Fibroblast of lung (primary cell): ENCODE results near the gene PACS2. TPM values are rescaled to one million over a fixed set of nuclear protein-coding genes. Genes with fewer than 3 reads are reported as not detected.

Experiments
- DNase-seq, 2 donors: peaks; one replicate each; pipeline versions ENCODE4 v3.0.0 to v3.0.0-alpha.2; 2010; ENCODE audit warnings: low read depth in 2 of 2
- H2AFZ ChIP-seq: 2 replicates; pipeline ENCODE4 v1.5.1; 2012; ENCODE audit warnings: low read length, control low read depth, inconsistent platforms
- H3K27ac ChIP-seq: 2 replicates; pipeline ENCODE4 v1.5.1; 2011; ENCODE audit warnings: low read length, control low read depth; ENCODE audit not compliant: insufficient read depth
- H3K27me3 ChIP-seq: 2 replicates; pipeline ENCODE4 v1.5.1; 2011; ENCODE audit warnings: mild to moderate bottlenecking, low read length; ENCODE audit not compliant: control insufficient read depth, insufficient read depth
- H3K36me3 ChIP-seq: 2 replicates; pipeline ENCODE4 v1.5.1; 2011; ENCODE audit warnings: low read length; ENCODE audit not compliant: control insufficient read depth, insufficient read depth
- H3K4me1 ChIP-seq: 2 replicates; pipeline ENCODE4 v1.5.1; 2011; ENCODE audit warnings: low read length; ENCODE audit not compliant: control insufficient read depth, insufficient read depth; ENCODE audit errors: extremely low read depth
- H3K4me2 ChIP-seq: 2 replicates; pipeline ENCODE4 v1.5.1; 2011; ENCODE audit warnings: low read length, control low read depth; ENCODE audit not compliant: insufficient read depth; ENCODE audit errors: extremely low read depth
- H3K4me3 ChIP-seq, 4 experiments: fragments of 200-600 bp in 1 of 4; sonication (generic) in 1 of 4; replicated peaks in 1 of 4; 2 replicates each; pipeline ENCODE4 v1.5.1; 2011 to 2016; ENCODE audit warnings: low read length in 4 of 4, low read depth in 3 of 4, mild to moderate bottlenecking in 3 of 4, control low read depth in 2 of 4, inconsistent platforms in 1 of 4, mixed read lengths in 1 of 4; ENCODE audit not compliant: insufficient read depth in 1 of 4; ENCODE audit errors: control extremely low read depth in 1 of 4
- H3K79me2 ChIP-seq: 2 replicates; pipeline ENCODE4 v1.5.1; 2012; ENCODE audit warnings: mild to moderate bottlenecking, low read length, inconsistent platforms; ENCODE audit not compliant: control insufficient read depth, insufficient read depth
- H3K9ac ChIP-seq: 2 replicates; pipeline ENCODE4 v1.5.1; 2011; ENCODE audit warnings: mild to moderate bottlenecking, low read length, control low read depth; ENCODE audit not compliant: insufficient read depth
- H3K9me3 ChIP-seq: 2 replicates; pipeline ENCODE4 v1.5.1; 2012; ENCODE audit warnings: low read depth, low read length; ENCODE audit not compliant: control insufficient read depth, insufficient read depth
- H4K20me1 ChIP-seq: 2 replicates; pipeline ENCODE4 v1.5.1; 2011; ENCODE audit warnings: low read length; ENCODE audit not compliant: control insufficient read depth, insufficient read depth; ENCODE audit errors: extremely low read depth
- EZH2 ChIP-seq: IDR thresholded peaks from 2 replicates; pipeline ENCODE4 v1.5.1; 2012; ENCODE audit warnings: low read length, control low read depth, mild to moderate bottlenecking; ENCODE audit errors: missing control alignments
- polyA plus RNA-seq, 2 donors: library from polyadenylated mRNA; depleted of rRNA in 1 of 2; stranded (reverse) in 1 of 2; unstranded in 1 of 2; fragments of >200 nt; gene quantifications; 2 replicates each; pipeline ENCODE4 v1.2.1, GENCODE V29; 2011 to 2012; ENCODE audit warnings: missing spikeins in 1 of 2
- total RNA-seq: library from RNA; depleted of rRNA; stranded (reverse); fragments of >200 nt; gene quantifications from 2 replicates; pipeline ENCODE4 v1.2.1, GENCODE V29; 2014
- TF ChIP-seq, protein P1 (sequence below), 2 donors: IDR thresholded peaks in 1 of 2; conservative IDR thresholded peaks in 1 of 2; 1 replicate in 1 of 2; 2 replicates in 1 of 2; pipeline ENCODE4 v1.5.1; 2011 to 2012; ENCODE audit warnings: low read length in 2 of 2, control low read depth in 1 of 2, inconsistent platforms in 1 of 2, low read depth in 1 of 2, mild to moderate bottlenecking in 1 of 2

Gene PACS2
- total and polyA plus RNA-seq, 2 donors (not counting 1 experiment from before 2014, with no cell fraction given) = 20.3 to 52.5 TPM

DNA sequence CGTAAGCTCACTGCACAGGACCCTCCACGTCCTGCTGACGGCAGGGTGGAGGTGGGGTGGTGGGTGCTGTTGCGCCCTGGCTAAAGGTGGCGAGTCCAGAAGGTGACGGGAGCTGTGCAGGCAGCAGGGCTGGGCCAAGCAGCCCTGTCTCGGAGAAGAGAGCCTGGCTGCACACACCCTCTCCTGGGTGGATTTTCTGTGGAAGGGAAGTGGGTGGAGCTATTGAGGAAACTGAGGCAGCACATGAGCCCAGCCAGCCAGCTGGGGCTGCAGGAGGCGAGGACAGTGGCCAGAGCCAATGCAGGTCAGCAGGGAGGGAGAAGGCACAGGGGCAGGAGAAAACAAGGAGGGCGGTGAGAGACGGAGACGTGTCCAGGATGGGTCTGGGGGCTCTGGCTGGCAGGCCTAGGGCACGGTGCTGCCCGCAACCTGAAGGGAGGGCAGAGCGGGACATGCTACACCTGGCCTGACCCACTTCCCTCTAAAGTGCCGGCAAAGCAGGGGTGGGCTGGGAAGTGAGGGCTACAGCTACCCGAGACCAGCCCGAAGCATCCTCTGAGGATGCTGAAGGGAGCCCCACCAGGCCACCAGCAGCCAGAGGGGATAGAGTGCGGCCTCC lies 45.7 kb upstream of the PACS2 start:
- TF ChIP-seq, protein P1, sequence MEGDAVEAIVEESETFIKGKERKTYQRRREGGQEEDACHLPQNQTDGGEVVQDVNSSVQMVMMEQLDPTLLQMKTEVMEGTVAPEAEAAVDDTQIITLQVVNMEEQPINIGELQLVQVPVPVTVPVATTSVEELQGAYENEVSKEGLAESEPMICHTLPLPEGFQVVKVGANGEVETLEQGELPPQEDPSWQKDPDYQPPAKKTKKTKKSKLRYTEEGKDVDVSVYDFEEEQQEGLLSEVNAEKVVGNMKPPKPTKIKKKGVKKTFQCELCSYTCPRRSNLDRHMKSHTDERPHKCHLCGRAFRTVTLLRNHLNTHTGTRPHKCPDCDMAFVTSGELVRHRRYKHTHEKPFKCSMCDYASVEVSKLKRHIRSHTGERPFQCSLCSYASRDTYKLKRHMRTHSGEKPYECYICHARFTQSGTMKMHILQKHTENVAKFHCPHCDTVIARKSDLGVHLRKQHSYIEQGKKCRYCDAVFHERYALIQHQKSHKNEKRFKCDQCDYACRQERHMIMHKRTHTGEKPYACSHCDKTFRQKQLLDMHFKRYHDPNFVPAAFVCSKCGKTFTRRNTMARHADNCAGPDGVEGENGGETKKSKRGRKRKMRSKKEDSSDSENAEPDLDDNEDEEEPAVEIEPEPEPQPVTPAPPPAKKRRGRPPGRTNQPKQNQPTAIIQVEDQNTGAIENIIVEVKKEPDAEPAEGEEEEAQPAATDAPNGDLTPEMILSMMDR (conservative IDR thresholded peaks at IDR 0.05 in 1 of 2, IDR thresholded peaks at IDR 0.05 in 1 of 2; ENCODE audit: low read depth in 1 of 2, low read length in 2 of 2) = no peak
- TF ChIP-seq EZH2 = no peak
- Histone ChIP-seq H3K27ac (no peak overlapping the region), H3K36me3 (no peaks in the 10 kb centered on the region), H3K27me3 (no peaks in the 10 kb centered on the region), H4K20me1 (no peaks in the 10 kb centered on the region), H3K4me3 (no peak overlapping the region), H3K9ac (no peak overlapping the region), H3K4me1 (no peaks in the 10 kb centered on the region), H2AFZ (no peak overlapping the region), H3K79me2 (no peaks in the 10 kb centered on the region), H3K4me2 (no peak overlapping the region), H3K9me3 (no peaks in the 10 kb centered on the region)
- DNase-seq = no peak

DNA sequence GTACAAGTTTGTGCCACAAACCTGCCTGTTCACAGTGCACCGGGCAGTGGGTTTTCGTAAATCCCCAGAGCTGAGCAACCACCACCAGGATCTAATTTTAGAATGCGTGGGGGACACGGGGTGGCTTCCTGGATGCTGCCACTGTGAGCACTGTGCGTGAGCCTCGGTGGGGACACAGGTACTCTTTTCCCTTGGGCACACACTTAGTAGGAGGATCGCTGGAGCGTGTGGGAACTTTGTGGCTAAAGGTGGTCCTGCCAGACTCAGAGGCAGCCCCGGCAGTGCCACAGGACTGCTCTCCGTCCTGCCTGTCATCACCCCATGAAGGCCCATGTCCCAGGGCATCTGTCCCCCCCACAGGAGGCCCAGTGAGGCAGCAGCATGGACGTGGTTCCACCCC lies 45.1 kb upstream of the PACS2 start:
- Histone ChIP-seq H2AFZ (no peak overlapping the region), H3K36me3 (no peaks in the 10 kb centered on the region), H4K20me1 (no peaks in the 10 kb centered on the region), H3K27me3 (no peaks in the 10 kb centered on the region), H3K9ac (no peak overlapping the region), H3K79me2 (no peaks in the 10 kb centered on the region), H3K4me1 (no peaks in the 10 kb centered on the region), H3K4me3 (no peak overlapping the region), H3K9me3 (no peaks in the 10 kb centered on the region), H3K4me2 (no peak overlapping the region), H3K27ac (no peak overlapping the region)
- no peak for TF ChIP-seq EZH2
- TF ChIP-seq, protein P1 (conservative IDR thresholded peaks at IDR 0.05 in 1 of 2, IDR thresholded peaks at IDR 0.05 in 1 of 2; ENCODE audit: low read depth in 1 of 2, low read length in 2 of 2) = no peak
- no peak for DNase-seq

DNA sequence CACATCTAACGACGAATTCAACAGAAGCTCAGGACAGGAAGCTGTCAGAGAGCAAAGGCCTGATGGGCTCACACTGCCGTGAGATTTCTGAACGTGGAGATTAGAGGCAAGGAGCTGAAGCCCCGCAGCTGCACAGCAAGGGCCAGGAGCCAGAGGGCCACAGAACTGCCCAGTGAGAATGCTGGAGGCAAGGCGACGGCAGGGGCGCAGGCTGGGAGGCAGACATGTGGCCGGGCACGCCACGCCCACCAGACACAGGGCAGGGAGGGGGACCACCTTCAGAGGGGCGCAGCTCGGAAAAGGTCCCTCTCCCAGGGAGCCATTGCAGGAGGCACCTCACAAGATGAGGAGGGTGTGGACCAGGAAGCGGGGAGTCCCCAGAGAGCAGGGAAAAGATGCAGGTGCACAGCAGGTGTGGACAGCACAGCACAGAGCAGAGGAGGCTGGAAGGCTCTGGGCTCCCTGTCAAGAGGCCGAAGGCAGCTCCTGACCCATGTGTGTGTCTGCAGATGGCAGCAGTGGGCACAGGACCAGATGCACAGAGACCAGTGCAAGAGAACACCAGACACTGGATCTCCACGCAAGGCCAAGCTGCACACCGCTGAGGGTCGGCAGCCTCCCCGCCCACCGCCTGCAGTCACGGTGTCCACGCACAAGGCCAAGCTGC lies 43.2 kb upstream of the PACS2 start:
- no peak overlapping the region for H3K4me2 ChIP-seq
- H3K36me3 ChIP-seq = no peaks in the 10 kb centered on the region
- DNase-seq = no peak
- no peaks in the 10 kb centered on the region for H3K9me3 ChIP-seq
- no peaks in the 10 kb centered on the region for H3K4me1 ChIP-seq
- no peaks in the 10 kb centered on the region for H3K79me2 ChIP-seq
- no peaks in the 10 kb centered on the region for H4K20me1 ChIP-seq
- no peak overlapping the region for H3K27ac ChIP-seq
- H2AFZ ChIP-seq = no peak overlapping the region
- TF ChIP-seq, protein P1 (conservative IDR thresholded peaks at IDR 0.05 in 1 of 2, IDR thresholded peaks at IDR 0.05 in 1 of 2; ENCODE audit: low read depth in 1 of 2, low read length in 2 of 2) = no peak
- no peak for TF ChIP-seq EZH2
- no peaks in the 10 kb centered on the region for H3K27me3 ChIP-seq
- H3K4me3 ChIP-seq = no peak overlapping the region
- H3K9ac ChIP-seq = no peak overlapping the region
